ENCODE data around the gene FOXN1. TPM values are rescaled to one million over a fixed set of nuclear protein-coding genes. Genes with fewer than 3 reads are reported as not detected.
A peak's percentile ranks its signal among the peaks of the same experiment; 100 is the strongest.

Gene FOXN1
- total RNA-seq, 1 experiment from 2014 or later, result not detected

GRCh38 chr17:28538296-28538895 lies 32.2 kb downstream of the FOXN1 start (continued):
- no peak for TF ChIP-seq ZBTB21 (CRISPR knock-in tag; IDR thresholded peaks at IDR 0.05; ENCODE audit: borderline replicate concordance)
- no peak for TF ChIP-seq ELF4 (CRISPR knock-in tag; IDR thresholded peaks at IDR 0.05; ENCODE audit: low read depth)

DNA sequence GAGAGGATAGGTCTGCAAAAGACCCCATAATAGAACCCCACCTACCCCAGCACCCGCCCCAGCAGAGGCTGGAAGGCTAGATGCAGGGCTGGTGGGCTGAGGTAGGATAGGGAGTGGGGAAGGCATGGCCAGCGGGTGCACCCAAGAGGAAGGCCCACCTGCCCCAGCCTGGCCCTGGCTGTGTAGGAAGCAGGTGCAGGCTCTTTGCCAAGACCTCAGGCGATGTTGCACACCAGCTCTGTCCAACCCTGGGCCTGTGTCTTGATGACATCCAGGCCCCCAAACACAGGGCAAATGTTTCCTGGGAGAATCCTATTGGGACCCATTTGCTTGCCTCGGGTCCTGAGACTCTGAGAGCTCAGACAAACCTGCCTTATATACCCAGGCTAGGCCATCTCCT lies 34.1 kb downstream of the FOXN1 start:
- Mint-ChIP-seq H3K27me3 (ENCODE audit: low read depth) (no peaks in the 10 kb centered on the region), H3K4me1 (peaks cover 12% of the 10 kb centered on the region), H3K36me3 (no peaks in the 10 kb centered on the region), H3K27ac (no peak overlapping the region), H3K9me3 (no peaks in the 10 kb centered on the region), H3K4me3 (no peak overlapping the region)
- ATAC-seq (no peak), DNase-seq (ENCODE audit: low spot score) (no peak)
- TF ChIP-seq, protein P1, sequence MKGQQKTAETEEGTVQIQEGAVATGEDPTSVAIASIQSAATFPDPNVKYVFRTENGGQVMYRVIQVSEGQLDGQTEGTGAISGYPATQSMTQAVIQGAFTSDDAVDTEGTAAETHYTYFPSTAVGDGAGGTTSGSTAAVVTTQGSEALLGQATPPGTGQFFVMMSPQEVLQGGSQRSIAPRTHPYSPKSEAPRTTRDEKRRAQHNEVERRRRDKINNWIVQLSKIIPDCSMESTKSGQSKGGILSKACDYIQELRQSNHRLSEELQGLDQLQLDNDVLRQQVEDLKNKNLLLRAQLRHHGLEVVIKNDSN (CRISPR knock-in tag; IDR thresholded peaks at IDR 0.05), result no peak
- ChIA-PET CTCF (interaction anchor here (0.6 to 3.7 kb wide), 7 partner anchors 12 to 173 kb away, joined by 3 to 42 read pairs (median 5); partner anchors contain the start of gene UNC119), POLR2A (no interaction called here)

DNA sequence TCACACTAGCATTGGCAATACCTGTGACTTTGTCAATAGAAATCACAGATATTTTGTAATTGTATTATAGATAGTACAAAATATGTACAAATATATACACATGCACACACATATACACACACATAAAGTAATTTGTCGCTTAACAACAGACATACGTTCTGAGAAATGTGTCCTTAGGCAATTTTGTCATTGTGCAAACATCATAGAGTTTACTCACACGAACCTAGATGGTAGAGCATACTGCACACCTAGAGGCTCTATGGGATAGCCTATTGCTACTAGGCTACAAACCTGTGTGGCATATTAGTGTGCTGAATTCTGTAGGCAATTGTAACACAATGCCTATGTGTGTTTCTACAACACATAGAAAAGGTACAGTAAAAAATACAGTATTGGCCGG lies 35.3 kb downstream of the FOXN1 start:
- DNase-seq (ENCODE audit: low spot score) (no peak), ATAC-seq (no peak)
- Mint-ChIP-seq H3K27me3 (ENCODE audit: low read depth) (no peaks in the 10 kb centered on the region), H3K9me3 (no peaks in the 10 kb centered on the region), H3K27ac (no peak overlapping the region), H3K4me1 (peaks cover 16% of the 10 kb centered on the region), H3K36me3 (no peaks in the 10 kb centered on the region), H3K4me3 (no peak overlapping the region)
- TF ChIP-seq, protein P2, sequence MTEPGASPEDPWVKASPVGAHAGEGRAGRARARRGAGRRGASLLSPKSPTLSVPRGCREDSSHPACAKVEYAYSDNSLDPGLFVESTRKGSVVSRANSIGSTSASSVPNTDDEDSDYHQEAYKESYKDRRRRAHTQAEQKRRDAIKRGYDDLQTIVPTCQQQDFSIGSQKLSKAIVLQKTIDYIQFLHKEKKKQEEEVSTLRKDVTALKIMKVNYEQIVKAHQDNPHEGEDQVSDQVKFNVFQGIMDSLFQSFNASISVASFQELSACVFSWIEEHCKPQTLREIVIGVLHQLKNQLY (CRISPR knock-in tag; IDR thresholded peaks at IDR 0.05), result no peak
- TF ChIP-seq CBFB (CRISPR knock-in tag; IDR thresholded peaks at IDR 0.05; ENCODE audit: low read depth) (no peak), RORB (CRISPR knock-in tag; IDR thresholded peaks at IDR 0.05) (no peak), MYBL2 (CRISPR knock-in tag; IDR thresholded peaks at IDR 0.05) (no peak)
- TF ChIP-seq, protein P3, sequence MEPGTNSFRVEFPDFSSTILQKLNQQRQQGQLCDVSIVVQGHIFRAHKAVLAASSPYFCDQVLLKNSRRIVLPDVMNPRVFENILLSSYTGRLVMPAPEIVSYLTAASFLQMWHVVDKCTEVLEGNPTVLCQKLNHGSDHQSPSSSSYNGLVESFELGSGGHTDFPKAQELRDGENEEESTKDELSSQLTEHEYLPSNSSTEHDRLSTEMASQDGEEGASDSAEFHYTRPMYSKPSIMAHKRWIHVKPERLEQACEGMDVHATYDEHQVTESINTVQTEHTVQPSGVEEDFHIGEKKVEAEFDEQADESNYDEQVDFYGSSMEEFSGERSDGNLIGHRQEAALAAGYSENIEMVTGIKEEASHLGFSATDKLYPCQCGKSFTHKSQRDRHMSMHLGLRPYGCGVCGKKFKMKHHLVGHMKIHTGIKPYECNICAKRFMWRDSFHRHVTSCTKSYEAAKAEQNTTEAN (CRISPR knock-in tag; IDR thresholded peaks at IDR 0.05), result no peak
- ChIA-PET POLR2A (no interaction called here), CTCF (interaction anchor here (0.6 to 3.7 kb wide), 8 partner anchors 9 to 157 kb away, joined by 3 to 42 read pairs (median 4); no protein-coding TSS in a partner anchor)

GRCh38 chr17:28544402-28545140 lies 38.4 kb downstream of the FOXN1 start:
- peak; percentile 6; the same call in 1 of the 2 replicates for ATAC-seq
- ChIA-PET CTCF (interaction anchor here (0.7 to 5.2 kb wide), 4 partner anchors 32 to 165 kb away, joined by 3 to 26 read pairs (median 4); partner anchors contain the start of gene ALDOC), POLR2A (no interaction called here)
- no peak overlapping the region for H3K4me3 Mint-ChIP-seq
- TF ChIP-seq, protein P4, sequence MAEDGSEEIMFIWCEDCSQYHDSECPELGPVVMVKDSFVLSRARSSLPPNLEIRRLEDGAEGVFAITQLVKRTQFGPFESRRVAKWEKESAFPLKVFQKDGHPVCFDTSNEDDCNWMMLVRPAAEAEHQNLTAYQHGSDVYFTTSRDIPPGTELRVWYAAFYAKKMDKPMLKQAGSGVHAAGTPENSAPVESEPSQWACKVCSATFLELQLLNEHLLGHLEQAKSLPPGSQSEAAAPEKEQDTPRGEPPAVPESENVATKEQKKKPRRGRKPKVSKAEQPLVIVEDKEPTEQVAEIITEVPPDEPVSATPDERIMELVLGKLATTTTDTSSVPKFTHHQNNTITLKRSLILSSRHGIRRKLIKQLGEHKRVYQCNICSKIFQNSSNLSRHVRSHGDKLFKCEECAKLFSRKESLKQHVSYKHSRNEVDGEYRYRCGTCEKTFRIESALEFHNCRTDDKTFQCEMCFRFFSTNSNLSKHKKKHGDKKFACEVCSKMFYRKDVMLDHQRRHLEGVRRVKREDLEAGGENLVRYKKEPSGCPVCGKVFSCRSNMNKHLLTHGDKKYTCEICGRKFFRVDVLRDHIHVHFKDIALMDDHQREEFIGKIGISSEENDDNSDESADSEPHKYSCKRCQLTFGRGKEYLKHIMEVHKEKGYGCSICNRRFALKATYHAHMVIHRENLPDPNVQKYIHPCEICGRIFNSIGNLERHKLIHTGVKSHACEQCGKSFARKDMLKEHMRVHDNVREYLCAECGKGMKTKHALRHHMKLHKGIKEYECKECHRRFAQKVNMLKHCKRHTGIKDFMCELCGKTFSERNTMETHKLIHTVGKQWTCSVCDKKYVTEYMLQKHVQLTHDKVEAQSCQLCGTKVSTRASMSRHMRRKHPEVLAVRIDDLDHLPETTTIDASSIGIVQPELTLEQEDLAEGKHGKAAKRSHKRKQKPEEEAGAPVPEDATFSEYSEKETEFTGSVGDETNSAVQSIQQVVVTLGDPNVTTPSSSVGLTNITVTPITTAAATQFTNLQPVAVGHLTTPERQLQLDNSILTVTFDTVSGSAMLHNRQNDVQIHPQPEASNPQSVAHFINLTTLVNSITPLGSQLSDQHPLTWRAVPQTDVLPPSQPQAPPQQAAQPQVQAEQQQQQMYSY (CRISPR knock-in tag; IDR thresholded peaks at IDR 0.05), result peak; percentile 74
- no peak for TF ChIP-seq FOXP1 (CRISPR knock-in tag; IDR thresholded peaks at IDR 0.05; ENCODE audit: borderline replicate concordance)
- H3K9me3 Mint-ChIP-seq, result no peaks in the 10 kb centered on the region
- no peaks in the 10 kb centered on the region for H3K36me3 Mint-ChIP-seq
- no peak for DNase-seq (ENCODE audit: low spot score)
- H3K27me3 Mint-ChIP-seq (ENCODE audit: low read depth), result no peaks in the 10 kb centered on the region
- peak overlapping the region; percentile 38 for H3K27ac Mint-ChIP-seq
- peaks cover 25% of the 10 kb centered on the region for H3K4me1 Mint-ChIP-seq

Measured in WTC11 (cell line).